ENCODE results near the gene FBXW5. TPM values are rescaled to one million over a fixed set of nuclear protein-coding genes. Genes with fewer than 3 reads are reported as not detected.

The FBXW5 gene
- total and polyA plus RNA-seq, 9 of the 15 experiments (the other 6 are each of a cell fraction or from before 2014, with no cell fraction given) = 0.21 to 128 (median 37.0) TPM

DNA sequence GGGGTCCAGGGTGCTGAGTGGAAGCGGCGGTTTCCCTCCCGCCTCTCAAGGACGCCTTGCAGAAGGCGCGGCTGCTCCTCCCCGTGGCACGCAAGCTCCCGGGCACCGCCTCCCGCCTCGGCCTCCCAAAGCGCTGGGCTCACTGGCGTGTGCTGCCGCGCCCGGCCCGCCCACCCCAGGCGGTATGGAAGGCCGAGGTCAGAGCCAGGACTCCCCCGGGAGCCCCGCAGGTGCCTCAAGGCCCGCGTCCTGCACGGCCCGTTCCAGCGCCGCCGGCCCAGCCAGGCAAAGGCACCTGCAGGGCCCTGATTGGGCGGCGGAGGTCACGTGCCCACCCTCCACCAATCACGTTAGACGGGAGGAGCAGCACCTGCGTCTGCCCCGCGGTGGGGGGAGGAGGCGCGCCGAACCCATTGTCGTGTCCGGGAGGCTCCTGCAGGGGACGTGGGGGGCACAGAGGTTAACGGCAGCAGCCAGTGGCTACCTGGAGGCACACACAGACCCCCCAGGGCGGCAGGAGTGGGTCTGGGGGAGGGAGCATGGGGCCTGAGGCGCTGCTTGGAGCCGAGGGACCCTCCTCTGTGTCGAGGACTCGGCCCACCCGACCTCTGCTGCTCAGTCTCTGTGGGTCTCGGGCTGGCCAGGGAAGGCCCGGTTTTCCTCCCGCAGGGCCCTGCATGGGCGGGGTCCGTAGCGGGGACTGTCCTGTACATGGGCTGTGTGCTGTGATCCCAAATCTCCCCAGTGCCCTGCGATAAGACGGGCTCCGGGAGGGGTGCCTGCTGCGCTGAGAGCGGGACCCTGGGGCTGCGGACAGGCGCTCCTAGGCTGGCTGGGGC lies 5.5 kb upstream of the FBXW5 start (continued):
- TF ChIP-seq RBM17 (IDR thresholded peaks at IDR 0.05; ENCODE audit: borderline replicate concordance, low read depth, low read length) (no peak), ZNF830 (CRISPR knock-in tag; IDR thresholded peaks at IDR 0.05) (no peak), SOX6 (IDR thresholded peaks at IDR 0.05) (peak; percentile 59; the same call in 1 of the 2 replicates), ZFP36 (IDR thresholded peaks at IDR 0.05; ENCODE audit: low read depth, low read length, partially characterized antibody) (no peak), NFYB (IDR thresholded peaks at IDR 0.05; ENCODE audit: extremely low read depth, insufficient read length) (peak; percentile 95), ZNF408 (CRISPR knock-in tag; IDR thresholded peaks at IDR 0.05; ENCODE audit: low read depth) (no peak), TOE1 (IDR thresholded peaks at IDR 0.05; ENCODE audit: borderline replicate concordance) (peak; percentile 98), TOE1 (CRISPR knock-in tag; IDR thresholded peaks at IDR 0.05; ENCODE audit: borderline replicate concordance, low read depth) (no peak), PHF8 (IDR thresholded peaks at IDR 0.05; ENCODE audit: borderline replicate concordance, low read length) (peak; percentile 79; the same call in 1 of the 2 replicates), HNRNPLL (IDR thresholded peaks at IDR 0.05; ENCODE audit: low read depth, low read length, poor library complexity, severe bottlenecking) (peak; percentile 57), HMG20B (CRISPR knock-in tag; IDR thresholded peaks at IDR 0.05) (no peak), RBM25 (IDR thresholded peaks at IDR 0.05; ENCODE audit: low read depth, low read length, severe bottlenecking) (peak; percentile 100), PCBP2 (IDR thresholded peaks at IDR 0.05; ENCODE audit: low read depth, low read length, poor library complexity, severe bottlenecking) (no peak)
- TF ChIP-seq, protein P1, sequence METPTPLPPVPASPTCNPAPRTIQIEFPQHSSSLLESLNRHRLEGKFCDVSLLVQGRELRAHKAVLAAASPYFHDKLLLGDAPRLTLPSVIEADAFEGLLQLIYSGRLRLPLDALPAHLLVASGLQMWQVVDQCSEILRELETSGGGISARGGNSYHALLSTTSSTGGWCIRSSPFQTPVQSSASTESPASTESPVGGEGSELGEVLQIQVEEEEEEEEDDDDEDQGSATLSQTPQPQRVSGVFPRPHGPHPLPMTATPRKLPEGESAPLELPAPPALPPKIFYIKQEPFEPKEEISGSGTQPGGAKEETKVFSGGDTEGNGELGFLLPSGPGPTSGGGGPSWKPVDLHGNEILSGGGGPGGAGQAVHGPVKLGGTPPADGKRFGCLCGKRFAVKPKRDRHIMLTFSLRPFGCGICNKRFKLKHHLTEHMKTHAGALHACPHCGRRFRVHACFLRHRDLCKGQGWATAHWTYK (CRISPR knock-in tag; IDR thresholded peaks at IDR 0.05) = peak; percentile 74; the same call in 1 of the 2 replicates
- TF ChIP-seq, protein P2, sequence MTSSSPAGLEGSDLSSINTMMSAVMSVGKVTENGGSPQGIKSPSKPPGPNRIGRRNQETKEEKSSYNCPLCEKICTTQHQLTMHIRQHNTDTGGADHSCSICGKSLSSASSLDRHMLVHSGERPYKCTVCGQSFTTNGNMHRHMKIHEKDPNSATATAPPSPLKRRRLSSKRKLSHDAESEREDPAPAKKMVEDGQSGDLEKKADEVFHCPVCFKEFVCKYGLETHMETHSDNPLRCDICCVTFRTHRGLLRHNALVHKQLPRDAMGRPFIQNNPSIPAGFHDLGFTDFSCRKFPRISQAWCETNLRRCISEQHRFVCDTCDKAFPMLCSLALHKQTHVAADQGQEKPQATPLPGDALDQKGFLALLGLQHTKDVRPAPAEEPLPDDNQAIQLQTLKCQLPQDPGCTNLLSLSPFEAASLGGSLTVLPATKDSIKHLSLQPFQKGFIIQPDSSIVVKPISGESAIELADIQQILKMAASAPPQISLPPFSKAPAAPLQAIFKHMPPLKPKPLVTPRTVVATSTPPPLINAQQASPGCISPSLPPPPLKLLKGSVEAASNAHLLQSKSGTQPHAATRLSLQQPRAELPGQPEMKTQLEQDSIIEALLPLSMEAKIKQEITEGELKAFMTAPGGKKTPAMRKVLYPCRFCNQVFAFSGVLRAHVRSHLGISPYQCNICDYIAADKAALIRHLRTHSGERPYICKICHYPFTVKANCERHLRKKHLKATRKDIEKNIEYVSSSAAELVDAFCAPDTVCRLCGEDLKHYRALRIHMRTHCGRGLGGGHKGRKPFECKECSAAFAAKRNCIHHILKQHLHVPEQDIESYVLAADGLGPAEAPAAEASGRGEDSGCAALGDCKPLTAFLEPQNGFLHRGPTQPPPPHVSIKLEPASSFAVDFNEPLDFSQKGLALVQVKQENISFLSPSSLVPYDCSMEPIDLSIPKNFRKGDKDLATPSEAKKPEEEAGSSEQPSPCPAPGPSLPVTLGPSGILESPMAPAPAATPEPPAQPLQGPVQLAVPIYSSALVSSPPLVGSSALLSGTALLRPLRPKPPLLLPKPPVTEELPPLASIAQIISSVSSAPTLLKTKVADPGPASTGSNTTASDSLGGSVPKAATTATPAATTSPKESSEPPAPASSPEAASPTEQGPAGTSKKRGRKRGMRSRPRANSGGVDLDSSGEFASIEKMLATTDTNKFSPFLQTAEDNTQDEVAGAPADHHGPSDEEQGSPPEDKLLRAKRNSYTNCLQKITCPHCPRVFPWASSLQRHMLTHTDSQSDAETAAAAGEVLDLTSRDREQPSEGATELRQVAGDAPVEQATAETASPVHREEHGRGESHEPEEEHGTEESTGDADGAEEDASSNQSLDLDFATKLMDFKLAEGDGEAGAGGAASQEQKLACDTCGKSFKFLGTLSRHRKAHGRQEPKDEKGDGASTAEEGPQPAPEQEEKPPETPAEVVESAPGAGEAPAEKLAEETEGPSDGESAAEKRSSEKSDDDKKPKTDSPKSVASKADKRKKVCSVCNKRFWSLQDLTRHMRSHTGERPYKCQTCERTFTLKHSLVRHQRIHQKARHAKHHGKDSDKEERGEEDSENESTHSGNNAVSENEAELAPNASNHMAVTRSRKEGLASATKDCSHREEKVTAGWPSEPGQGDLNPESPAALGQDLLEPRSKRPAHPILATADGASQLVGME (CRISPR knock-in tag; IDR thresholded peaks at IDR 0.05) = no peak
- TF ChIP-seq, protein P3, sequence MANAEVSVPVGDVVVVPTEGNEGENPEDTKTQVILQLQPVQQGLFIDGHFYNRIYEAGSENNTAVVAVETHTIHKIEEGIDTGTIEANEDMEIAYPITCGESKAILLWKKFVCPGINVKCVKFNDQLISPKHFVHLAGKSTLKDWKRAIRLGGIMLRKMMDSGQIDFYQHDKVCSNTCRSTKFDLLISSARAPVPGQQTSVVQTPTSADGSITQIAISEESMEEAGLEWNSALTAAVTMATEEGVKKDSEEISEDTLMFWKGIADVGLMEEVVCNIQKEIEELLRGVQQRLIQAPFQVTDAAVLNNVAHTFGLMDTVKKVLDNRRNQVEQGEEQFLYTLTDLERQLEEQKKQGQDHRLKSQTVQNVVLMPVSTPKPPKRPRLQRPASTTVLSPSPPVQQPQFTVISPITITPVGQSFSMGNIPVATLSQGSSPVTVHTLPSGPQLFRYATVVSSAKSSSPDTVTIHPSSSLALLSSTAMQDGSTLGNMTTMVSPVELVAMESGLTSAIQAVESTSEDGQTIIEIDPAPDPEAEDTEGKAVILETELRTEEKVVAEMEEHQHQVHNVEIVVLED (CRISPR knock-in tag; IDR thresholded peaks at IDR 0.05) = no peak

Data from K562 (cell line).